RWPE2 (cell line): Measurements from ENCODE around the gene PTK6.
A peak's percentile ranks its signal among the peaks of the same experiment; 100 is the strongest.
"Not testable (repeated sequence)": the region's sequence is repeated elsewhere in the genome, so short reads cannot be mapped to it uniquely, and the experiment has no call there.

Source experiments
- ATAC-seq: fragments of 200-7000 bp; cut with Tn5 transposase; 3 replicates; pipeline ENCODE4 v1.9.1; 2021; ENCODE audit warnings: low read depth
- DNase-seq: peaks from one replicate; pipeline ENCODE4 v3.0.0-alpha.2; 2020; ENCODE audit warnings: low spot score
- H3K27ac ChIP-seq: fragments of 450-650 bp; 2 replicates; pipeline ENCODE4 v1.5.1; 2017; ENCODE audit warnings: mild to moderate bottlenecking; ENCODE audit not compliant: poor library complexity, severe bottlenecking
- H3K27me3 ChIP-seq: fragments of 250-450 bp; sonication (Bioruptor Pico); 2 replicates; pipeline ENCODE4 v1.5.1; 2021; ENCODE audit warnings: mild to moderate bottlenecking, moderate library complexity; ENCODE audit not compliant: insufficient read depth, poor library complexity, severe bottlenecking
- H3K36me3 ChIP-seq: fragments of 250-450 bp; sonication (Bioruptor Pico); 2 replicates; pipeline ENCODE4 v1.5.1; 2020; ENCODE audit warnings: low read depth, mild to moderate bottlenecking, moderate library complexity
- H3K4me1 ChIP-seq: fragments of 250-450 bp; sonication (Bioruptor Pico); 2 replicates; pipeline ENCODE4 v1.5.1; 2021; ENCODE audit warnings: mild to moderate bottlenecking, moderate library complexity; ENCODE audit not compliant: insufficient read depth, poor library complexity, severe bottlenecking
- H3K4me3 ChIP-seq: fragments of 250-450 bp; sonication (Bioruptor Pico); 2 replicates; pipeline ENCODE4 v1.5.1; 2021; ENCODE audit warnings: mild to moderate bottlenecking, moderate library complexity; ENCODE audit not compliant: severe bottlenecking
- H3K9me3 ChIP-seq: fragments of 250-450 bp; sonication (Bioruptor Pico); 2 replicates; pipeline ENCODE4 v1.5.1; 2021; ENCODE audit warnings: mild to moderate bottlenecking, moderate library complexity; ENCODE audit not compliant: severe bottlenecking
- TF ChIP-seq, protein P1 (sequence below): fragments of 450-650 bp; IDR thresholded peaks from one replicate; pipeline ENCODE4 v1.5.1; 2017; ENCODE audit warnings: mild to moderate bottlenecking, moderate library complexity; ENCODE audit not compliant: poor library complexity, severe bottlenecking

The PTK6 gene

DNA sequence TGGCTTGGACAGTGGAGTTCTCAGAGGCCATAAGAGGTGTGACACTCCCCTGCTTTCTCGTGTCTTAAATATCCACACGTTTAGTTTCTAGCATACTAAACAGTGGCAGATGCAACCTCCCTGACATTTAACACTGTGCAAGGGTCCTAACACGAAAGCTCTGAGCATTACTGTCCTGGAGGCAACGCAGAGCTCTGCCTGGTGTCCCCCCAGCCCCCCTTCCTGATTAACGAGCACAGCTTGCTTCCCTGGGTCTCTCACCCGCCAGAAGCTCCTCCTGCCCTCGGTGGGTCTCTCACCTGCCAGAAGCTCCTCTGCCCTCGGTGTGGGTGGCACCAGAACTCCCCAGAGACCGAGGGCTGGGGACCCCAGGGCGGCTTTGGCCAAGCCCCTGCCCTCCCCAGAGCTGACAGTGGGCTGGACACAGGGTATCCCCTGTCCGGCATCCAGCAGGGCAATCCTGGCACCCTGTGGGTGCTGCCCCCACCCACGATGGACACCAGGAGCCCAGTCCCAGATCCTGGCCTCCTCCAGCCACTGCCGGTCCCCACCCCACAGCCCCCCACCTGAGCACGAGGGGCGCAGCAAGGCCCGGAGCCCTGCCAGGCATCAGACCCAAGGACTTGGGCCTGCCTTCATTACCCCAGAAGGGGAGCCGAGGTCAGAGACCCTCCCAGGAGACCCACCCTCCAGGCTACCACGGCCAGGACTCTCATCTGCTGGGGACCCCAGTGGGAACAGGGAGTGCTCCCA, 52.3 kb downstream of the PTK6 start:
- H3K4me3 ChIP-seq = no peak overlapping the region
- no peaks in the 10 kb centered on the region for H3K4me1 ChIP-seq
- no peaks in the 10 kb centered on the region for H3K9me3 ChIP-seq
- no peaks in the 10 kb centered on the region for H3K36me3 ChIP-seq
- DNase-seq (no peak), ATAC-seq (no peak)
- TF ChIP-seq, protein P1, sequence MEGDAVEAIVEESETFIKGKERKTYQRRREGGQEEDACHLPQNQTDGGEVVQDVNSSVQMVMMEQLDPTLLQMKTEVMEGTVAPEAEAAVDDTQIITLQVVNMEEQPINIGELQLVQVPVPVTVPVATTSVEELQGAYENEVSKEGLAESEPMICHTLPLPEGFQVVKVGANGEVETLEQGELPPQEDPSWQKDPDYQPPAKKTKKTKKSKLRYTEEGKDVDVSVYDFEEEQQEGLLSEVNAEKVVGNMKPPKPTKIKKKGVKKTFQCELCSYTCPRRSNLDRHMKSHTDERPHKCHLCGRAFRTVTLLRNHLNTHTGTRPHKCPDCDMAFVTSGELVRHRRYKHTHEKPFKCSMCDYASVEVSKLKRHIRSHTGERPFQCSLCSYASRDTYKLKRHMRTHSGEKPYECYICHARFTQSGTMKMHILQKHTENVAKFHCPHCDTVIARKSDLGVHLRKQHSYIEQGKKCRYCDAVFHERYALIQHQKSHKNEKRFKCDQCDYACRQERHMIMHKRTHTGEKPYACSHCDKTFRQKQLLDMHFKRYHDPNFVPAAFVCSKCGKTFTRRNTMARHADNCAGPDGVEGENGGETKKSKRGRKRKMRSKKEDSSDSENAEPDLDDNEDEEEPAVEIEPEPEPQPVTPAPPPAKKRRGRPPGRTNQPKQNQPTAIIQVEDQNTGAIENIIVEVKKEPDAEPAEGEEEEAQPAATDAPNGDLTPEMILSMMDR = no peak
- H3K27ac ChIP-seq = no peak overlapping the region
- H3K27me3 ChIP-seq = peaks cover 40% of the 10 kb centered on the region

DNA sequence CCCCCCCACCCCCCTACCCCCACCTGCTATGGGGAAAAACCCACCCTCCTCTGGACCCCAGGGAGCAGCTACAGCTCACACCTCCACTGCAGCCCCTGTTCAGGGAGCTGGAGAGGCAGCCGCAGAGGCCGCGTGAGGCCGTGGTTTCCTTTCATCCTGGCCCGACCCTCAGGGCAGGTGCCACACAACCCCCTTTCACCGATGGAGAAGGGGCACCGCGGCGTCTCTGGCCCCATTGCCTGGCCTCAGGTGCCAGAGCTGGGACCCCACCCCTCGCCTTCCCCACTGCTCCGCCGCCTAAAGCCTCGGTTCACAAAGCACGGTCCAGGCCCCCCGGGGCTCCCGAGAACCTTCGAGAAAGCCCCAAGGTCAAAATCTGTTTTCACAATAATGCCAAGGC, 52.9 kb downstream of the PTK6 start:
- Histone ChIP-seq H3K27ac (no peak overlapping the region), H3K4me1 (peaks cover 3% of the 10 kb centered on the region), H3K4me3 (no peak overlapping the region), H3K36me3 (no peaks in the 10 kb centered on the region), H3K27me3 (peaks cover 34% of the 10 kb centered on the region), H3K9me3 (no peaks in the 10 kb centered on the region)
- no peak for DNase-seq
- ATAC-seq = no peak
- TF ChIP-seq, protein P1 = no peak

DNA sequence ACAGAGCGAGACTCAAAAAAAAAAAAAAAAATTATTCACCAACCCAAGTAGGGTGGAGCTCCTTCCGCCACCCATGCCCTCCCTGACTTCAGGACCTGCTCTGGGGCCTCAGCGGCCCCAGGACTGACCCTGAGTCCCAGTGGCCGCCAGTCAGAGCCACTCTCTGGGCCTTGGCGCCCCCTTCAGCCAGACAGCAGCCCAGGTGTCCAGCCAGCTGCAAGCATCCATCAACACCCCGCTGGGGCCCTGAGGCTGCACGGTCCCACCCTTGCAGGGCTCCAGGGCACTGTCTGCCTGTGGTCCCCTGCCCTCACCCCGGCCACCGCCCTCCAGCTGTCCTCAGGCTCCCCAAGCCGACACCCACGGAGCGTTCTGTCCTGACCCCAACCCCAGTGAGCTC, 53.3 kb downstream of the PTK6 start:
- H3K4me1 ChIP-seq = peaks cover 3% of the 10 kb centered on the region
- TF ChIP-seq, protein P1 = peak; percentile 38
- no peak overlapping the region for H3K4me3 ChIP-seq
- no peaks in the 10 kb centered on the region for H3K9me3 ChIP-seq
- ATAC-seq = no peak
- H3K27me3 ChIP-seq = peaks cover 30% of the 10 kb centered on the region
- no peak overlapping the region for H3K27ac ChIP-seq
- no peak for DNase-seq
- H3K36me3 ChIP-seq = no peaks in the 10 kb centered on the region

DNA sequence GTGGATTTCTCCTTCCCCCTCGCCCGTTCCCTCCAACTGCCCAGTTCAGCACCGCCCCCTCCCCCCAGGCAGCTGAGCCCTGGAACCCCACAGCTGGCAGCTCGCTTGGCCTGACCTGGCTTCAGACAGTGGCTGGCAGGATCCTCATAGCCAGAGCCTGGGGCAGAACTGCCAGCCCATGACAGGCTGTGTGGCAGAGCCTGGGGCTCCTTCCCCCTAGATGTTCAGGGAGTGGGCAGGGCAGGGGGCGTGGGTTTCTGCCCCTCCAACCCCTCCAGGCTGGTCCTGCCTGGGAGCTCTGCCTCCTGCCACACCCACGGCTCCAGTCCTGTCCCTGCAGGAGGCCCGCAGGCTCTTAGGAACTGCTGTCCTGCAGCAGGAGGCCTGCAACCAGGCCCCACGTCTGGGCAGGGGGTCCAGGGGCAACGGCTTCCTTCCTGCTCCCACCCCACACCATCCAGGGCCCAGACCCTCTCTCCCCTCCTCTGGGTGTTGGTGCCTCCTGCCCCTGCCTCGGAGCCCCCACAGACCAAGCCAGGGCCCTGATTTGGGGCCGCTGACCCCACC, 55.1 kb downstream of the PTK6 start:
- H3K4me1 ChIP-seq = peaks cover 3% of the 10 kb centered on the region
- H3K4me3 ChIP-seq = no peak overlapping the region
- H3K27ac ChIP-seq = no peak overlapping the region
- H3K9me3 ChIP-seq = no peaks in the 10 kb centered on the region
- ATAC-seq (no peak), DNase-seq (no peak)
- TF ChIP-seq, protein P1 = no peak
- H3K36me3 ChIP-seq = no peaks in the 10 kb centered on the region
- peaks cover 17% of the 10 kb centered on the region for H3K27me3 ChIP-seq

DNA sequence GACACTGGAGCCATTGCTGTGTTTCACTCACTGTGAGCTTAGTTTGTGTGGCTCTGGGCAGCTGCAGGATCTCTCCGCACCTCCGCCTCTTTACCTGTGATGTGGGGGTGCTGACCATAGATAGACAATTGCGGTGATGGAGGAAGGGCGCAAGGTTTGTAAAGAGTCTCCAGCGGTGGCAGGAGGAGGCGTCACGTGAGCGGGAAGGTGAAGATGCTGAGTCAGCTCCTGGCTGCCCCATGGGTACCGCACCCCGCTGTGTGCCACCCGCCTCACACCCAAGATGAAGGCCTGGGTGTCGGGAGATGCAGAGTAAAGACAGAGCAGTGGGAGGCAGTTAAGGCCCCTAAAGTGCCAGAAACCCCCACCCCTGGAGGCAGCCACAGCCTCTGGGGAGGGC, 55.7 kb downstream of the PTK6 start:
- no peak overlapping the region for H3K27ac ChIP-seq
- TF ChIP-seq, protein P1 = no peak
- no peaks in the 10 kb centered on the region for H3K9me3 ChIP-seq
- no peak overlapping the region for H3K4me3 ChIP-seq
- ATAC-seq = no peak
- H3K27me3 ChIP-seq = peaks cover 17% of the 10 kb centered on the region
- H3K4me1 ChIP-seq = peaks cover 3% of the 10 kb centered on the region
- DNase-seq = no peak
- no peaks in the 10 kb centered on the region for H3K36me3 ChIP-seq

DNA sequence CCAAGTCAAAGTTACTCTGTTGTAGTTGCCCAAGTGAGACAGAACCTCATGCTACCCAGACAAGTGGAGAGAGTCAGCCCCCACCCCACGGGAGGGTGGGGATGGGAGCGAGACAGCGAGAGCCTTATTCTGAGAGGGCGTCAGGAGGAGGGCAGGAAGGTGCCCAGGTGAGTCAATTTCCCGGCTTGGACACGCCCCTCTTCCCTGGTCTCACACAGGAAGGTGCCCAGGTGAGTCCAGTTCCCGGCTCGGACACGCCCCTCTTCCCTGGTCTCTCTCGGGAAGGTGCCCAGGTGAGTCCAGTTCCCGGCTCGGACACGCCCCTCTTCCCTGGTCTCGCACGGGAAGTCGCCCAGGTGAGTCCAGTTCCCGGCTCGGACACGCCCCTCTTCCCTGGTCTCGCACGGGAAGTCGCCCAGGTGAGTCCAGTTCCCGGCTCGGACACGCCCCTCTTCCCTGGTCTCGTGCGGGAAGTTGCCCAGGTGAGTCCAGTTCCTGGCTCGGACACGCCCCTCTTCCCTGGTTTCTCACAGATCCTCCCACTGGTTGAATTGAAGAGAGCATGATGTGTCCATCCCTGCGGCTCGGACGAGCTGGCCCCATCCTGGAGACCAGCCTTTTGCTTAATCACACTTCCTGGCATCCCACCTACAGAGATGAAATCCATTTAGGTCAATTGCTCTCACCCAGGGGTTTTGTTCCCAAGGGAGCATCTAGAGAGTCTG, 57.3 kb downstream of the PTK6 start:
- not testable (repeated sequence) for H3K4me1 ChIP-seq, H3K27ac ChIP-seq
- peak; percentile 84 for DNase-seq

More for the DNA sequence above, 57.3 kb downstream of the PTK6 start:
- H3K9me3 ChIP-seq, H3K4me3 ChIP-seq, H3K36me3 ChIP-seq: not testable (repeated sequence)
- peak; percentile 61 for ATAC-seq
- H3K27me3 ChIP-seq = peaks cover 27% of the 10 kb centered on the region
